Measurements from ENCODE around the gene GPC6. TPM values are rescaled to one million over a fixed set of nuclear protein-coding genes. Genes with fewer than 3 reads are reported as not detected.

GPC6 gene
- polyA plus RNA-seq, 1 of the 3 experiments (the other 2 are of a cell fraction), result 6.7 TPM

DNA sequence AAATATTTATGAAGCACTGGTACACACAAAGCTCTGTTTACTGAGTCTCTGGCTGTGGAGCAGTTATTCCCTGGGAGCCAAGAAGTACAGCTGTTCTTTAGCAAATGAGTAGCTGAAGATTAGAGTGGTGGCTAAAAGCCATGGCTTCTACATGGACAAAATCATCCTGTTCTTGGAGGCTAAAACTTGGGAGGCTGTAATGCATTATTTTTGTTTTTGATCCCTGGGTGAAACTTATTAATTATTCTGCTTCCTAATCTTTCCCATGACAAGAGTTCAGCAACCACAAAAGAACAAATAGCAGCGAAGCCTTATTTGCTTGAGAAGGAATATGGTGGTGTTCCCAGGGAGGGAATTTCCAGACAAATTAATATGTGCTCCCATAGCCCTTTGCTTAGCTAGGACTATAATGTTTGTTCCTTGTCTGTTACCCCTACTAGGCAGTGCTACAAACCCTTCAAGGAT lies 1143.4 kb downstream of the GPC6 start:
- no peak for DNase-seq
- Histone ChIP-seq H3K36me3 (replicated peaks in 1 of 2; ENCODE audit: control insufficient read depth in 1 of 2, insufficient read depth in 2 of 2, low read length in 1 of 2) (no peaks in the 10 kb centered on the region), H3K9me2 (no peaks in the 10 kb centered on the region), H3K79me2 (ENCODE audit: insufficient read depth) (no peaks in the 10 kb centered on the region), H4K20me1 (ENCODE audit: insufficient read depth) (no peaks in the 10 kb centered on the region), H3K4me3 (ENCODE audit: low read depth in 2 of 2, low read length in 1 of 2) (no peak overlapping the region), H3K27me3 (ENCODE audit: insufficient read depth) (no peaks in the 10 kb centered on the region), H3K4me1 (ENCODE audit: control insufficient read depth in 1 of 2, insufficient read depth in 2 of 2, low read depth in 1 of 2, low read length in 1 of 2) (no peaks in the 10 kb centered on the region), H3K9me3 (no peaks in the 10 kb centered on the region), H3K4me2 (no peak overlapping the region), H3K27ac (ENCODE audit: low read depth in 2 of 2, low read length in 1 of 2) (no peak overlapping the region), H3F3A (replicated peaks; ENCODE audit: insufficient read depth) (no peaks in the 10 kb centered on the region), H2AFZ (ENCODE audit: low read depth) (no peak overlapping the region), H3K9ac (no peak overlapping the region)
- TF ChIP-seq MXI1 (IDR thresholded peaks at IDR 0.05; ENCODE audit: low read depth, low read length), result no peak
- 88% methylated on average over 1 of the region's 1 CpG for WGBS (ENCODE audit: low lambda C conversion rate)
- ChIA-PET CTCF (interaction anchor here (0.6 kb wide), 1 partner anchor 1099 kb away, joined by 3 read pairs; no protein-coding TSS in a partner anchor), POLR2A (no interaction called here)

DNA sequence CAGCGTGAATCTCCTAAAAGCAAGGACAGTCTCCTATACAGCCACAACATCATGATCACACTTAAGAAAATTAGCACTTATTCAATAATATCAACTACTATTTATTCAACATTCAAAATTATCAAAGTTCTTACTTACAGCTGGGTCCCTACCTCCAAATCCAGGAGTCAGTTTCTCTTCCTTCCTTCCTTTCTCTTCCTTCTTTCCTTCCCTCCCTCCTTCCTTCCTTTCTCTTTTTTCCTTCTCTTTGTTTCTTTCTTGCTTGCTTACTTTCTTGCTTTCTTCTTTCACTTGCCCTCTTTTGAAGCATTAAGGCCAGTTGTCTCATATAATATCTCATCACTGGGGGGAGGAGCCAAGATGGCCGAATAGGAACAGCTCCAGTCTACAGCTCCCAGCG lies 1145.2 kb downstream of the GPC6 start:
- CTCF ChIA-PET, result no interaction called here
- H3K4me3 ChIP-seq (ENCODE audit: low read depth in 2 of 2, low read length in 1 of 2), result no peak overlapping the region

More for the DNA sequence above, 1145.2 kb downstream of the GPC6 start:
- WGBS (ENCODE audit: low lambda C conversion rate), result 84% methylated on average over 3 of the region's 3 CpGs
- POLR2A ChIA-PET, result no interaction called here
- H3K9me3 ChIP-seq, result no peaks in the 10 kb centered on the region
- no peaks in the 10 kb centered on the region for H3K9me2 ChIP-seq
- TF ChIP-seq SIN3A (IDR thresholded peaks at IDR 0.05; ENCODE audit: borderline replicate concordance, low read depth, low read length), result no peak
- no peak for TF ChIP-seq FOXJ3 (CRISPR knock-in tag; IDR thresholded peaks at IDR 0.05)
- TF ChIP-seq TCF12 (IDR thresholded peaks at IDR 0.05), result no peak
- TF ChIP-seq RCOR1 (IDR thresholded peaks at IDR 0.05; ENCODE audit: low read length), result no peak
- TF ChIP-seq CHD2 (IDR thresholded peaks at IDR 0.05; ENCODE audit: low read length, partially characterized antibody), result no peak
- no peak for TF ChIP-seq JUND (IDR thresholded peaks at IDR 0.05)
- TF ChIP-seq, protein P1, sequence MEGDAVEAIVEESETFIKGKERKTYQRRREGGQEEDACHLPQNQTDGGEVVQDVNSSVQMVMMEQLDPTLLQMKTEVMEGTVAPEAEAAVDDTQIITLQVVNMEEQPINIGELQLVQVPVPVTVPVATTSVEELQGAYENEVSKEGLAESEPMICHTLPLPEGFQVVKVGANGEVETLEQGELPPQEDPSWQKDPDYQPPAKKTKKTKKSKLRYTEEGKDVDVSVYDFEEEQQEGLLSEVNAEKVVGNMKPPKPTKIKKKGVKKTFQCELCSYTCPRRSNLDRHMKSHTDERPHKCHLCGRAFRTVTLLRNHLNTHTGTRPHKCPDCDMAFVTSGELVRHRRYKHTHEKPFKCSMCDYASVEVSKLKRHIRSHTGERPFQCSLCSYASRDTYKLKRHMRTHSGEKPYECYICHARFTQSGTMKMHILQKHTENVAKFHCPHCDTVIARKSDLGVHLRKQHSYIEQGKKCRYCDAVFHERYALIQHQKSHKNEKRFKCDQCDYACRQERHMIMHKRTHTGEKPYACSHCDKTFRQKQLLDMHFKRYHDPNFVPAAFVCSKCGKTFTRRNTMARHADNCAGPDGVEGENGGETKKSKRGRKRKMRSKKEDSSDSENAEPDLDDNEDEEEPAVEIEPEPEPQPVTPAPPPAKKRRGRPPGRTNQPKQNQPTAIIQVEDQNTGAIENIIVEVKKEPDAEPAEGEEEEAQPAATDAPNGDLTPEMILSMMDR (IDR thresholded peaks at IDR 0.05), result no peak
- no peak for TF ChIP-seq NRF1 (IDR thresholded peaks at IDR 0.05; ENCODE audit: low read depth, low read length)
- TF ChIP-seq ELF1 (IDR thresholded peaks at IDR 0.05), result no peak
- TF ChIP-seq, protein P2, sequence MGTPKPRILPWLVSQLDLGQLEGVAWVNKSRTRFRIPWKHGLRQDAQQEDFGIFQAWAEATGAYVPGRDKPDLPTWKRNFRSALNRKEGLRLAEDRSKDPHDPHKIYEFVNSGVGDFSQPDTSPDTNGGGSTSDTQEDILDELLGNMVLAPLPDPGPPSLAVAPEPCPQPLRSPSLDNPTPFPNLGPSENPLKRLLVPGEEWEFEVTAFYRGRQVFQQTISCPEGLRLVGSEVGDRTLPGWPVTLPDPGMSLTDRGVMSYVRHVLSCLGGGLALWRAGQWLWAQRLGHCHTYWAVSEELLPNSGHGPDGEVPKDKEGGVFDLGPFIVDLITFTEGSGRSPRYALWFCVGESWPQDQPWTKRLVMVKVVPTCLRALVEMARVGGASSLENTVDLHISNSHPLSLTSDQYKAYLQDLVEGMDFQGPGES (IDR thresholded peaks at IDR 0.05; ENCODE audit: low read depth, low read length), result no peak
- TF ChIP-seq TAF1 (IDR thresholded peaks at IDR 0.05; ENCODE audit: borderline replicate concordance, low read depth, low read length), result no peak
- TF ChIP-seq POLR2AphosphoS5 (IDR thresholded peaks at IDR 0.05; ENCODE audit: low read depth, low read length), result no peak
- no peak for TF ChIP-seq NFIC (IDR thresholded peaks at IDR 0.05; ENCODE audit: borderline replicate concordance)
- no peak for TF ChIP-seq MEF2A (IDR thresholded peaks at IDR 0.05; ENCODE audit: borderline replicate concordance, low read depth)
- H3K4me2 ChIP-seq, result no peak overlapping the region
- no peaks in the 10 kb centered on the region for H3K27me3 ChIP-seq (ENCODE audit: insufficient read depth)
- no peak overlapping the region for H3K27ac ChIP-seq (ENCODE audit: low read depth in 2 of 2, low read length in 1 of 2)
- H4K20me1 ChIP-seq (ENCODE audit: insufficient read depth), result no peaks in the 10 kb centered on the region
- H2AFZ ChIP-seq (ENCODE audit: low read depth), result no peak overlapping the region
- no peaks in the 10 kb centered on the region for H3K79me2 ChIP-seq (ENCODE audit: insufficient read depth)
- no peaks in the 10 kb centered on the region for H3K4me1 ChIP-seq (ENCODE audit: control insufficient read depth in 1 of 2, insufficient read depth in 2 of 2, low read depth in 1 of 2, low read length in 1 of 2)
- no peaks in the 10 kb centered on the region for H3F3A ChIP-seq (replicated peaks; ENCODE audit: insufficient read depth)
- no peak overlapping the region for H3K9ac ChIP-seq
- DNase-seq, result no peak
- H3K36me3 ChIP-seq (replicated peaks in 1 of 2; ENCODE audit: control insufficient read depth in 1 of 2, insufficient read depth in 2 of 2, low read length in 1 of 2), result no peaks in the 10 kb centered on the region
